Neural crest cell (in vitro differentiated cells): Measurements from ENCODE around the gene SAMD14. TPM values are rescaled to one million over a fixed set of nuclear protein-coding genes. Genes with fewer than 3 reads are reported as not detected.

Source experiments
- DNase-seq: peaks from one replicate; pipeline ENCODE4 v3.0.0; 2021; ENCODE audit warnings: low read depth, mixed read lengths, low spot score
- H3K27ac Mint-ChIP-seq: one replicate; pipeline ENCODE4 v1.8.0; 2021; ENCODE audit warnings: mild to moderate bottlenecking, mixed read lengths; ENCODE audit not compliant: unreplicated experiment
- H3K27me3 Mint-ChIP-seq: 2 replicates; pipeline ENCODE4 v1.8.0; 2021; ENCODE audit warnings: low read depth, mild to moderate bottlenecking, mixed read lengths
- H3K36me3 Mint-ChIP-seq: 2 replicates; pipeline ENCODE4 v1.8.0; 2021; ENCODE audit warnings: low read depth, mild to moderate bottlenecking, mixed read lengths
- H3K4me1 Mint-ChIP-seq: 2 replicates; pipeline ENCODE4 v1.8.0; 2021; ENCODE audit warnings: mixed read lengths
- H3K4me3 Mint-ChIP-seq: one replicate; pipeline ENCODE4 v1.8.0; 2021; ENCODE audit warnings: mild to moderate bottlenecking, mixed read lengths
- H3K9me3 Mint-ChIP-seq: 2 replicates; pipeline ENCODE4 v1.8.0; 2021; ENCODE audit warnings: mixed read lengths
- CTCF ChIP-seq: fragments of 200-600 bp; sonication (generic); conservative IDR thresholded peaks from 2 replicates; pipeline ENCODE4 v1.5.0; 2021; ENCODE audit warnings: antibody characterized with exemption, mild to moderate bottlenecking
- total RNA-seq: library from RNA; stranded (reverse); gene quantifications from 2 replicates; pipeline ENCODE4 v1.2.1, GENCODE V29; 2021

Gene SAMD14
- total RNA-seq, 1 donor from 2014 or later, result 28.7 TPM

- DNase-seq, result no peak
- Mint-ChIP-seq H3K4me3 (no peak overlapping the region), H3K36me3 (no peaks in the 10 kb centered on the region), H3K27ac (no peak overlapping the region), H3K9me3 (no peaks in the 10 kb centered on the region), H3K27me3 (no peaks in the 10 kb centered on the region), H3K4me1 (peaks cover 10% of the 10 kb centered on the region)
- no peak for TF ChIP-seq CTCF
Observed at GRCh38 chr17:50100480-50100883, 29.5 kb downstream of the SAMD14 start.

- TF ChIP-seq CTCF, result no peak
- Mint-ChIP-seq H3K27ac (no peak overlapping the region), H3K36me3 (no peaks in the 10 kb centered on the region), H3K4me1 (peaks cover 20% of the 10 kb centered on the region), H3K4me3 (no peak overlapping the region), H3K9me3 (no peaks in the 10 kb centered on the region), H3K27me3 (no peaks in the 10 kb centered on the region)
- DNase-seq, result no peak
Observed at GRCh38 chr17:50099003-50099402, 31.0 kb downstream of the SAMD14 start.

DNA sequence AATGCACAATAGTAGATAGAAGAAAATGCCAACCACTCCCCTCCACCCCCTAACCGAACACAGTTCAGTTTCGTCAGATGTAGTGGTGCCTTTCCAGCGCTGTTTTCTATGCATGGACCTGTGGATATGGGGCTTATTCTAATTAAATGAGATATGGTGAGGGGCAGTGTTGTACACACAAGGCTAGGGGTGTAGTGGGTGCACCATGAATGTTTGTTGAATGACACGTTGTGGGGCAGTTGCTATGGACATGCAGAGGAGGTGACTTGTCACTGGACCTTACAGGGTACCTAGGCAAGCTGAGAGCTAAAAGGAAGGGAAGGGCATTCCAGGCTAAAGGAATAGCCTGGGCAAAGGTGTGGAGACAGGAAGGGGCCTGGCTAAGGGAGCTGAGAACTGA is 31.4 kb downstream of the SAMD14 start:
- Mint-ChIP-seq H3K27me3 (no peaks in the 10 kb centered on the region), H3K27ac (no peak overlapping the region), H3K36me3 (no peaks in the 10 kb centered on the region), H3K4me1 (peaks cover 21% of the 10 kb centered on the region), H3K9me3 (no peaks in the 10 kb centered on the region), H3K4me3 (no peak overlapping the region)
- DNase-seq, result no peak
- no peak for TF ChIP-seq CTCF

GRCh38 chr17:50097926-50098325 is 32.0 kb downstream of the SAMD14 start:
- no peak for TF ChIP-seq CTCF
- H3K4me1 Mint-ChIP-seq, result peaks cover 21% of the 10 kb centered on the region
- no peaks in the 10 kb centered on the region for H3K27me3 Mint-ChIP-seq
- peak overlapping the region; percentile 24 for H3K4me3 Mint-ChIP-seq
- no peaks in the 10 kb centered on the region for H3K9me3 Mint-ChIP-seq
- H3K27ac Mint-ChIP-seq, result no peak overlapping the region
- no peaks in the 10 kb centered on the region for H3K36me3 Mint-ChIP-seq
- DNase-seq, result no peak

DNA sequence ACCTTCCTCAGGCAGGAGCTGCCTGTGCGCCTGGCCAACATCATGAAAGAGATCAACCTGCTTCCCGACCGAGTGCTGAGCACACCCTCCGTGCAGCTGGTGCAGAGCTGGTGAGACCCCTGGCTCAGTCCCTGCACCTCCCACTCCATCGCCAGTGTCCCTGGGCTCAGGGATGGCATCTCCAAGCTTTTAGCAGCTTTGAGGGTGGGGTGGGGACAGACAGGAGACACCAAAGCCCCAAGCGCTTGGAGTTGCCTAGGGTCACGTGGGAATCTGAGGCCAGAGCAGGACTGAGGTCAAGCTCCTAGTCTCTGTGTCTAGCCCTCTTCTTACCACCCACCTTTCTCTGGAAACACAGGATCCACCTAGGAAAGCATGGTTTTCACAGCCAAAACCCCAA is 32.5 kb downstream of the SAMD14 start:
- no peaks in the 10 kb centered on the region for H3K36me3 Mint-ChIP-seq
- no peak overlapping the region for H3K27ac Mint-ChIP-seq
- no peaks in the 10 kb centered on the region for H3K27me3 Mint-ChIP-seq
- H3K4me1 Mint-ChIP-seq, result peaks cover 21% of the 10 kb centered on the region
- no peaks in the 10 kb centered on the region for H3K9me3 Mint-ChIP-seq
- H3K4me3 Mint-ChIP-seq, result peak overlapping the region; percentile 80
- TF ChIP-seq CTCF, result no peak
- DNase-seq, result no peak

DNA sequence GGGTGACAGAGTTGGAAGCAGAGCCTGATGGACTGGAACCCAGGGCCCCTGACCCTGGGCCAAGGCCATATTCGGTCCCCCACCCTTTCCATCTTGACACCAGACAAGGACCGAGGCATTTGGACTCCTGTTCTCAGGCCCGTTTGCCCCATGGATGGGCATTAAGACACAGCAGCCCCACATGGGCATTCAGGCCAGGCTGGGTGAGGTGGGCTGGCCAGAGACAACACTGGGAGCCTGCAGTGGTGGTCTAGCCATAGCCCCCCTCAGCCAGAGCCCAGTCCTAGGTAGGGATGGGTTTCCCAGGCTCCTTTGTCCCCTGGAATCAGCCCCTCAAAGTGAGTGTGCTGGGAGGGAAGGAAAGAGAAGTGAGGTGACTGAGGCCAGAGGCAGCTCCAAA is 33.2 kb downstream of the SAMD14 start:
- no peaks in the 10 kb centered on the region for H3K36me3 Mint-ChIP-seq
- peak overlapping the region; percentile 93 for H3K4me3 Mint-ChIP-seq
- peaks cover 21% of the 10 kb centered on the region for H3K4me1 Mint-ChIP-seq
- TF ChIP-seq CTCF, result no peak
- H3K9me3 Mint-ChIP-seq, result no peaks in the 10 kb centered on the region
- DNase-seq, result no peak
- no peak overlapping the region for H3K27ac Mint-ChIP-seq
- H3K27me3 Mint-ChIP-seq, result no peaks in the 10 kb centered on the region
